Astrocyte (in vitro differentiated cells and primary cell): ENCODE results near the gene VPREB3. TPM values are rescaled to one million over a fixed set of nuclear protein-coding genes. Genes with fewer than 3 reads are reported as not detected.

Experiments used
- DNase-seq: peaks from one replicate; pipeline ENCODE4 v3.0.0-alpha.2; 2010; ENCODE audit warnings: low read depth
- FAIRE-seq: peaks from 2 replicates; lab custom pipeline; 2011; peaks lifted over from hg19 to GRCh38; lab: Jason Lieb, UNC
- H2AFZ ChIP-seq: 2 replicates; pipeline ENCODE4 v1.6.0; 2012; ENCODE audit warnings: low read depth, low read length, inconsistent platforms
- H3K27ac ChIP-seq: 2 replicates; pipeline ENCODE4 v1.5.1; 2011; ENCODE audit warnings: low read depth, low read length, inconsistent platforms
- H3K27me3 ChIP-seq: 2 replicates; pipeline ENCODE4 v1.6.0; 2011; ENCODE audit warnings: low read length, inconsistent platforms; ENCODE audit not compliant: insufficient read depth
- H3K36me3 ChIP-seq: 2 replicates; pipeline ENCODE4 v1.5.1; 2011; ENCODE audit warnings: low read length, inconsistent platforms; ENCODE audit not compliant: insufficient read depth
- H3K4me1 ChIP-seq: 2 replicates; pipeline ENCODE4 v1.5.1; 2011; ENCODE audit warnings: low read length, inconsistent platforms; ENCODE audit not compliant: insufficient read depth
- H3K4me2 ChIP-seq: 2 replicates; pipeline ENCODE4 v1.6.0; 2012; ENCODE audit warnings: low read length, inconsistent platforms
- H3K4me3 ChIP-seq: 2 replicates; pipeline ENCODE4 v1.5.1; 2011; ENCODE audit warnings: low read depth, mild to moderate bottlenecking, low read length, inconsistent platforms; ENCODE audit not compliant: insufficient read depth
- H3K79me2 ChIP-seq: 2 replicates; pipeline ENCODE4 v1.6.0; 2012; ENCODE audit warnings: mild to moderate bottlenecking, low read length, inconsistent platforms; ENCODE audit not compliant: insufficient read depth
- H3K9ac ChIP-seq: 2 replicates; pipeline ENCODE4 v1.6.0; 2012; ENCODE audit warnings: mild to moderate bottlenecking, low read length, inconsistent platforms
- H3K9me3 ChIP-seq: 2 replicates; pipeline ENCODE4 v1.5.1; 2012; ENCODE audit warnings: low read depth, mild to moderate bottlenecking, low read length, inconsistent platforms; ENCODE audit not compliant: insufficient read depth
- H4K20me1 ChIP-seq: 2 replicates; pipeline ENCODE4 v1.6.0; 2012; ENCODE audit warnings: low read length, inconsistent platforms; ENCODE audit not compliant: insufficient read depth
- H3K27ac Mint-ChIP-seq: one replicate; pipeline ENCODE4 v1.8.0; 2021; ENCODE audit warnings: mild to moderate bottlenecking, mixed read lengths; ENCODE audit not compliant: unreplicated experiment
- H3K27me3 Mint-ChIP-seq: one replicate; pipeline ENCODE4 v1.8.0; 2021; ENCODE audit warnings: low read depth, mixed read lengths; ENCODE audit not compliant: unreplicated experiment
- H3K36me3 Mint-ChIP-seq: one replicate; pipeline ENCODE4 v1.8.0; 2021; ENCODE audit warnings: low read depth, mixed read lengths; ENCODE audit not compliant: unreplicated experiment
- H3K4me1 Mint-ChIP-seq: one replicate; pipeline ENCODE4 v1.8.0; 2021; ENCODE audit warnings: low read depth, mixed read lengths; ENCODE audit not compliant: unreplicated experiment
- H3K4me3 Mint-ChIP-seq: one replicate; pipeline ENCODE4 v1.8.0; 2021; ENCODE audit warnings: mild to moderate bottlenecking, moderate library complexity, mixed read lengths; ENCODE audit not compliant: unreplicated experiment
- H3K9me3 Mint-ChIP-seq: one replicate; pipeline ENCODE4 v1.8.0; 2021; ENCODE audit warnings: mild to moderate bottlenecking, mixed read lengths; ENCODE audit not compliant: unreplicated experiment
- EZH2 ChIP-seq: IDR thresholded peaks from 2 replicates; pipeline ENCODE4 v1.6.1; 2012; ENCODE audit warnings: mild to moderate bottlenecking, low read length, inconsistent platforms; ENCODE audit not compliant: insufficient read depth
- total RNA-seq: library from RNA; stranded (reverse); gene quantifications from 2 replicates; pipeline ENCODE4 v1.2.1, GENCODE V29; 2021
- TF ChIP-seq, protein P1 (sequence below): IDR thresholded peaks from 2 replicates; pipeline ENCODE4 v1.5.1; 2011; ENCODE audit warnings: low read depth, mild to moderate bottlenecking, inconsistent platforms, low read length, moderate library complexity; ENCODE audit not compliant: insufficient read depth

VPREB3 gene
- total RNA-seq, 1 donor from 2014 or later: 0.50 TPM

DNA sequence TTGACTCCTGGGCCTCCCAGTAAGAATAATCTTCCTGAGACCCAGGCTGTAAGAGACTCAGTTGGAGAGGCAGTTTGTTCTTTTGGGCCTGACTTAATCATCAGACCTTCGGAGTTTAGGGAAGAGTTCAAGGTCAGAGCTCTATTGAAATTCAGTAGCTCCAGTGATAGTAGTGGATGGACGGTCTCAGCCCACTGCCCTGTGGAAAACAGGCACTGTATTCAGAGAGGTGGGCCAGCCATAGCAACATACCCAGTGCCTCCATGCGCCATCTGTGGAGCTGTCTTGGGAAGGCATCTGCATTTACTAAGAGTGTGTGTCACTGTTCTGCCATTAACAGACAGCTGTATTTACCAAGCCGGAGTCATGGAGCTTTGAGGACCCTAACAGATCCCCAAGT is 35.4 kb upstream of the VPREB3 start:
- Histone ChIP-seq H4K20me1 (peaks cover 63% of the 10 kb centered on the region), H3K4me2 (no peak overlapping the region), H3K36me3 (peaks cover 9% of the 10 kb centered on the region), H3K4me1 (peaks cover 9% of the 10 kb centered on the region), H3K9ac (no peak overlapping the region), H2AFZ (no peak overlapping the region), H3K4me3 (no peak overlapping the region), H3K9me3 (no peaks in the 10 kb centered on the region), H3K27ac (no peak overlapping the region), H3K79me2 (peaks cover 63% of the 10 kb centered on the region), H3K27me3 (no peaks in the 10 kb centered on the region)
- Mint-ChIP-seq H3K4me3 (peak overlapping the region; percentile 56), H3K27me3 (no peaks in the 10 kb centered on the region), H3K9me3 (no peaks in the 10 kb centered on the region), H3K36me3 (no peaks in the 10 kb centered on the region), H3K4me1 (peaks cover 16% of the 10 kb centered on the region), H3K27ac (no peak overlapping the region)
- TF ChIP-seq, protein P1, sequence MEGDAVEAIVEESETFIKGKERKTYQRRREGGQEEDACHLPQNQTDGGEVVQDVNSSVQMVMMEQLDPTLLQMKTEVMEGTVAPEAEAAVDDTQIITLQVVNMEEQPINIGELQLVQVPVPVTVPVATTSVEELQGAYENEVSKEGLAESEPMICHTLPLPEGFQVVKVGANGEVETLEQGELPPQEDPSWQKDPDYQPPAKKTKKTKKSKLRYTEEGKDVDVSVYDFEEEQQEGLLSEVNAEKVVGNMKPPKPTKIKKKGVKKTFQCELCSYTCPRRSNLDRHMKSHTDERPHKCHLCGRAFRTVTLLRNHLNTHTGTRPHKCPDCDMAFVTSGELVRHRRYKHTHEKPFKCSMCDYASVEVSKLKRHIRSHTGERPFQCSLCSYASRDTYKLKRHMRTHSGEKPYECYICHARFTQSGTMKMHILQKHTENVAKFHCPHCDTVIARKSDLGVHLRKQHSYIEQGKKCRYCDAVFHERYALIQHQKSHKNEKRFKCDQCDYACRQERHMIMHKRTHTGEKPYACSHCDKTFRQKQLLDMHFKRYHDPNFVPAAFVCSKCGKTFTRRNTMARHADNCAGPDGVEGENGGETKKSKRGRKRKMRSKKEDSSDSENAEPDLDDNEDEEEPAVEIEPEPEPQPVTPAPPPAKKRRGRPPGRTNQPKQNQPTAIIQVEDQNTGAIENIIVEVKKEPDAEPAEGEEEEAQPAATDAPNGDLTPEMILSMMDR: no peak
- TF ChIP-seq EZH2: no peak
- FAIRE-seq (no peak), DNase-seq (no peak)

DNA sequence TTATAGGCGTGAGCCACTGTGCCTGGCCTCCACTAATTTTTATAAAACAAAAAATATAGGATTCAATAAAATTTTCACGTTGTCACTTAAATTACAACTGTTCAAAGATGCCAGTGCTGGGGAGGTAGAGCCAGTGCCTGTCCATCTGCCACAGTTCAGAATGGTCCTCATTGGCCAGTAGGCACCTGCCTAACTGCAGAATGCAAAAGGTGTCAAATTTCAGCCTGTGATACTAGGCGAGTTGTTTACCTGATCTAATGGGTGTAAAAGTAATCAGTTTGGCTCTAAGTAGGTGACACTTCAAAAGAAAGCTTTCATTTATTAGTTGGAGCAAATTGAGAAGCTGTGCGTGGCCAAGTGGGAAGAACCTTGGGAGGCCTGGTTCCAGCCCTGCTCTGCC is 34.9 kb upstream of the VPREB3 start:
- Histone ChIP-seq H3K4me3 (no peak overlapping the region), H3K27me3 (no peaks in the 10 kb centered on the region), H3K36me3 (peaks cover 5% of the 10 kb centered on the region), H3K27ac (no peak overlapping the region), H3K4me2 (no peak overlapping the region), H3K9me3 (no peaks in the 10 kb centered on the region), H4K20me1 (peaks cover 63% of the 10 kb centered on the region), H3K9ac (no peak overlapping the region), H3K79me2 (peaks cover 63% of the 10 kb centered on the region), H2AFZ (no peak overlapping the region), H3K4me1 (peaks cover 14% of the 10 kb centered on the region)
- H3K4me1 Mint-ChIP-seq: peaks cover 21% of the 10 kb centered on the region
- peak overlapping the region; percentile 56 for H3K4me3 Mint-ChIP-seq
- H3K36me3 Mint-ChIP-seq: no peaks in the 10 kb centered on the region
- FAIRE-seq (no peak), DNase-seq (no peak)
- no peaks in the 10 kb centered on the region for H3K27me3 Mint-ChIP-seq
- no peak overlapping the region for H3K27ac Mint-ChIP-seq
- TF ChIP-seq EZH2: no peak
- TF ChIP-seq, protein P1: no peak
- no peaks in the 10 kb centered on the region for H3K9me3 Mint-ChIP-seq

DNA sequence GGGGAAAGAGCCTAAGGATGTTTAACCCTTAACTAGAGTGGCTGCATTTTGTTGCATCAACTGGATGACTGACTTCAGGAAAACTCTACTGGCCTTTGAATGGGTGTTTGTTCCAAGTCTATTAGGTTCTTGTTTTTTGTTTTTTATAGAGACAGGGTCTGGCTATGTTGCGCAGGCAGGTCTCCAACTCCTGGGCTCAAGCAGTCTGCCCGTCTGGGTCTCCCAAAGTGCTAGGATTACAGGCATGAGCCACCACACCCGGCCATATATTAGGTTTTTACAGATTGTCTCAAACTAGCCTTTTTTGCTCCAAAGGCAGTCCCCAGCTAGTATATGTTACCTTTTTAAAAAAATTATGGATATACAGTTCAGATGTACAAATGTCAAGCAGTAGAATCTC is 33.7 kb upstream of the VPREB3 start:
- no peaks in the 10 kb centered on the region for H3K27me3 ChIP-seq
- no peak overlapping the region for H2AFZ ChIP-seq
- H4K20me1 ChIP-seq: peaks cover 56% of the 10 kb centered on the region
- no peaks in the 10 kb centered on the region for H3K27me3 Mint-ChIP-seq
- peaks cover 19% of the 10 kb centered on the region for H3K4me1 ChIP-seq
- peak overlapping the region; percentile 98 for H3K27ac ChIP-seq
- peak overlapping the region; percentile 84 for H3K27ac Mint-ChIP-seq
- H3K9me3 Mint-ChIP-seq: no peaks in the 10 kb centered on the region
- peak overlapping the region; percentile 99 for H3K9ac ChIP-seq
- no peaks in the 10 kb centered on the region for H3K36me3 Mint-ChIP-seq
- H3K4me1 Mint-ChIP-seq: peaks cover 22% of the 10 kb centered on the region
- FAIRE-seq (no peak), DNase-seq (no peak)
- TF ChIP-seq, protein P1: no peak
- no peak for TF ChIP-seq EZH2
- peaks cover 4% of the 10 kb centered on the region for H3K36me3 ChIP-seq
- H3K79me2 ChIP-seq: peaks cover 57% of the 10 kb centered on the region
- peak overlapping the region; percentile 97 for H3K4me2 ChIP-seq
- peak overlapping the region; percentile 96 for H3K4me3 Mint-ChIP-seq
- H3K9me3 ChIP-seq: no peaks in the 10 kb centered on the region
- H3K4me3 ChIP-seq: peak overlapping the region; percentile 86
